Tibial nerve (tissue), 4 donors: ENCODE data around the gene PDHX. TPM values are rescaled to one million over a fixed set of nuclear protein-coding genes. Genes with fewer than 3 reads are reported as not detected.

Source experiments
- DNase-seq, 2 donors: peaks; one replicate each; pipeline ENCODE4 v3.0.0-alpha.2; 2019; ENCODE audit warnings: low spot score in 2 of 2
- H3K27ac ChIP-seq, 4 donors: fragments of 200-600 bp; sonication (generic) in 3 of 4; one replicate each; pipeline ENCODE4 v1.5.1; 2017 to 2019; ENCODE audit warnings: mild to moderate bottlenecking in 1 of 4
- H3K27me3 ChIP-seq, 2 donors: fragments of 200-600 bp; sonication (generic) in 1 of 2; one replicate each; pipeline versions ENCODE4 v1.5.1 to v1.6.0; 2017 to 2019
- H3K36me3 ChIP-seq, 3 donors: fragments of 200-600 bp; sonication (generic); one replicate each; pipeline ENCODE4 v1.5.1; 2018 to 2019
- H3K4me1 ChIP-seq, 4 donors: fragments of 200-600 bp; sonication (generic) in 3 of 4; one replicate each; pipeline ENCODE4 v1.5.1; 2017 to 2019
- H3K4me3 ChIP-seq, 4 donors: fragments of 200-600 bp; sonication (generic) in 3 of 4; one replicate each; pipeline ENCODE4 v1.5.1; 2017 to 2019; ENCODE audit warnings: mild to moderate bottlenecking in 1 of 4, moderate library complexity in 1 of 4
- H3K9me3 ChIP-seq, 4 donors: fragments of 200-600 bp; sonication (generic) in 3 of 4; one replicate each; pipeline ENCODE4 v1.5.1; 2017 to 2019
- EP300 ChIP-seq, 2 donors: sonication (generic); formaldehyde crosslinking; IDR thresholded peaks; one replicate each; pipeline ENCODE4 v1.6.1; 2017; ENCODE audit warnings: antibody characterized with exemption in 2 of 2, mild to moderate bottlenecking in 1 of 2
- POLR2A ChIP-seq, 2 donors: fragments of 450-650 bp; IDR thresholded peaks; one replicate each; pipeline ENCODE4 v1.6.1; 2017; ENCODE audit warnings: antibody characterized with exemption in 2 of 2, mild to moderate bottlenecking in 2 of 2, moderate library complexity in 2 of 2
- WGBS, 2 donors: methylation state at CpG; one replicate each; pipeline ENCODE4 v1.1.5; 2018; 5-methylcytosine and 5-hydroxymethylcytosine counted together
- total RNA-seq, 4 donors: library from RNA; depleted of rRNA; stranded (reverse); fragments of >200 nt; gene quantifications; one replicate each; pipeline ENCODE4 v1.1.0, GENCODE V29; 2016
- TF ChIP-seq, protein P1 (sequence below), 5 experiments: fragments of 200-600 bp in 3 of 5; fragments of 450-650 bp in 2 of 5; sonication (generic) in 3 of 5; IDR thresholded peaks; one replicate each; pipeline ENCODE4 v1.5.1; 2016 to 2019; ENCODE audit warnings: antibody characterized with exemption in 5 of 5, mild to moderate bottlenecking in 3 of 5, moderate library complexity in 2 of 5

PDHX gene
- total RNA-seq, 4 donors from 2014 or later: 18.8 to 30.6 (median 23.2) TPM

DNA sequence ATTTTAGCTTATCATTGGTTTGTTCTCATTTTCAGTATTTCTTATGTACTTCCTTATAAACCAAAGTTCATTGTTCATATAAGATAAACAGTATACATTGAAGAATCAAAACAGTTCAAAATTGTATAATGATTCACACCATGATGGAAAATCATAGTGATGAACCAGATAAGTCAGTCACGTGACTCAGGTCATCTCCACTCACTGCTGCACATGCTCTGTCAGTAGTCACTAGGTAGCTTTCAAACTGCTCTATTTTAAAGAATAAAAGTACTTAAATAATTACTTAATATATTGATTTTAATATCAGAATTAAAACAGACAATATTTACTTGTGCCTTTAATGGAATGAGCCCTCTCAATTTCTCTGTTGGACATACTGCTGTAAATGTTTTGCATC is 37.5 kb downstream of the PDHX start:
- TF ChIP-seq EP300 (IDR thresholded peaks at IDR 0.05) (no peak), POLR2A (IDR thresholded peaks at IDR 0.05) (no peak)
- TF ChIP-seq, protein P1, sequence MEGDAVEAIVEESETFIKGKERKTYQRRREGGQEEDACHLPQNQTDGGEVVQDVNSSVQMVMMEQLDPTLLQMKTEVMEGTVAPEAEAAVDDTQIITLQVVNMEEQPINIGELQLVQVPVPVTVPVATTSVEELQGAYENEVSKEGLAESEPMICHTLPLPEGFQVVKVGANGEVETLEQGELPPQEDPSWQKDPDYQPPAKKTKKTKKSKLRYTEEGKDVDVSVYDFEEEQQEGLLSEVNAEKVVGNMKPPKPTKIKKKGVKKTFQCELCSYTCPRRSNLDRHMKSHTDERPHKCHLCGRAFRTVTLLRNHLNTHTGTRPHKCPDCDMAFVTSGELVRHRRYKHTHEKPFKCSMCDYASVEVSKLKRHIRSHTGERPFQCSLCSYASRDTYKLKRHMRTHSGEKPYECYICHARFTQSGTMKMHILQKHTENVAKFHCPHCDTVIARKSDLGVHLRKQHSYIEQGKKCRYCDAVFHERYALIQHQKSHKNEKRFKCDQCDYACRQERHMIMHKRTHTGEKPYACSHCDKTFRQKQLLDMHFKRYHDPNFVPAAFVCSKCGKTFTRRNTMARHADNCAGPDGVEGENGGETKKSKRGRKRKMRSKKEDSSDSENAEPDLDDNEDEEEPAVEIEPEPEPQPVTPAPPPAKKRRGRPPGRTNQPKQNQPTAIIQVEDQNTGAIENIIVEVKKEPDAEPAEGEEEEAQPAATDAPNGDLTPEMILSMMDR (IDR thresholded peaks at IDR 0.05): no peak
- Histone ChIP-seq H3K4me3 (no peak overlapping the region), H3K27me3 (no peaks in the 10 kb centered on the region), H3K4me1 (peaks cover 0 to 4% (median 2%) of the 10 kb centered on the region in 4 donors), H3K9me3 (no peaks in the 10 kb centered on the region), H3K36me3 (no peaks in the 10 kb centered on the region), H3K27ac (no peak overlapping the region)
- no peak for DNase-seq
- 92 to 96% methylated on average over 1 of the region's 1 CpG for WGBS, 2 donors

DNA sequence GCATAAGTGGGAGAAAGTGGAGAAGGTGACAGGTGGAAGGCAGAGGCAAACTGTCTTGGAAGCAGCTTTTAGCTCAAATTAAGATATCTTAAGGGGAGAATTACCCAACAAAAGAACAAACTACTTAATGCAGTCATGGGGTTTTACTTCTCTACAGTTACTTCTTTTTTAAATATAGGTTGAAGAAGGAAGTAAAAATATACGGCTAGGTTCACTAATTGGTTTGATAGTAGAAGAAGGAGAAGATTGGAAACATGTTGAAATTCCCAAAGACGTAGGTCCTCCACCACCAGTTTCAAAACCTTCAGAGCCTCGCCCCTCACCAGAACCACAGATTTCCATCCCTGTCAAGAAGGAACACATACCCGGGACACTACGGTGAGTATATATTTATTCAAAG is 40.8 kb downstream of the PDHX start:
- Histone ChIP-seq H3K9me3 (no peaks in the 10 kb centered on the region), H3K4me3 (no peak overlapping the region), H3K36me3 (no peaks in the 10 kb centered on the region), H3K27ac (no peak overlapping the region), H3K4me1 (peaks cover 0 to 14% (median 0%) of the 10 kb centered on the region in 4 donors), H3K27me3 (no peaks in the 10 kb centered on the region)
- DNase-seq: no peak
- 89 to 90% methylated on average over 5 of the region's 5 CpGs for WGBS, 2 donors
- TF ChIP-seq POLR2A (IDR thresholded peaks at IDR 0.05) (no peak), EP300 (IDR thresholded peaks at IDR 0.05) (no peak)
- TF ChIP-seq, protein P1 (IDR thresholded peaks at IDR 0.05): no peak

DNA sequence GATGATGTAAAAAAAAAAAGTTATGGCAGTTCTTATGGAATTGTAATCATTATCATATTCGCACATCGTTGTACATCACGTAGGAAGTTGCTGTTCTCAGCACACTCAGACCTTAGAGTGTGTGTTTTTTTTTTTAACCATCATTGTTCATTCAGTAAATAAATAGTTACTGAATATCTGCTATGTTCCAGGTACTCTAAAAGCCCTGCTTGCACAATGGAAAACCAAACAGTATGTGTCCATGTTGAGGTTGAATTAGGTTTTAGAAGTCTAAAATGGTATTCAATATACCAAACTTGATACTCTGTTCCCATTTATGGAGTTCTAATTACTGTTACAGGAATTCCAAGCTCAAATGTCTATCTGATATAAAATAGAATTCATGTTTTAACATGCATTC is 41.2 kb downstream of the PDHX start:
- TF ChIP-seq, protein P1 (IDR thresholded peaks at IDR 0.05): no peak
- no peak for TF ChIP-seq EP300 (IDR thresholded peaks at IDR 0.05)
- no peak for TF ChIP-seq POLR2A (IDR thresholded peaks at IDR 0.05)

DNA sequence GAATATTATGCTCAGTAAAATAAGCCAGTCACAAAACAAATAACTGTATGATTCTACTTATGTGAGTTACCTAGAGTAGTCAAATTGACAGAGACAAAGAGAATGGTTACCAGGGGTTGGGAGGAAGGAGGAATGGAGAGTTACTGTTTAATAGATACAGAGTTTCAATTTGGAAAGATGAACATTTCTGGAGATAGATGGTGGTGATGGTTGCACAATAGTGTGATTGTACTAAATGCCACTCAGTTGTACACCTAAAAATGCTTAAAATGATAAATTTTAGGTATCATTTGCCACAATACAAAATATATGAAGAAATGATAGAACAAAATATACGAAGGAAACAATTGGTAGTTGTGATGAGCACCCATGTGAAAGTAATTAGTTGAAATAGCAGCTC is 43.4 kb downstream of the PDHX start:
- Histone ChIP-seq H3K9me3 (no peaks in the 10 kb centered on the region), H3K4me3 (no peak overlapping the region), H3K36me3 (no peaks in the 10 kb centered on the region), H3K27ac (no peak overlapping the region), H3K27me3 (no peaks in the 10 kb centered on the region), H3K4me1 (peaks cover 0 to 14% (median 0%) of the 10 kb centered on the region in 4 donors)
- TF ChIP-seq, protein P1 (IDR thresholded peaks at IDR 0.05): no peak
- TF ChIP-seq EP300 (IDR thresholded peaks at IDR 0.05) (no peak), POLR2A (IDR thresholded peaks at IDR 0.05) (no peak)
- no peak for DNase-seq
- 86 to 92% methylated on average over 1 of the region's 1 CpG for WGBS, 2 donors

More for the DNA sequence above, 41.2 kb downstream of the PDHX start:
- Histone ChIP-seq H3K27me3 (no peaks in the 10 kb centered on the region), H3K36me3 (no peaks in the 10 kb centered on the region), H3K27ac (no peak overlapping the region), H3K9me3 (no peaks in the 10 kb centered on the region), H3K4me3 (no peak overlapping the region), H3K4me1 (peaks cover 0 to 14% (median 0%) of the 10 kb centered on the region in 4 donors)
- 93 to 94% methylated on average over 3 of the region's 3 CpGs for WGBS, 2 donors
- no peak for DNase-seq

DNA sequence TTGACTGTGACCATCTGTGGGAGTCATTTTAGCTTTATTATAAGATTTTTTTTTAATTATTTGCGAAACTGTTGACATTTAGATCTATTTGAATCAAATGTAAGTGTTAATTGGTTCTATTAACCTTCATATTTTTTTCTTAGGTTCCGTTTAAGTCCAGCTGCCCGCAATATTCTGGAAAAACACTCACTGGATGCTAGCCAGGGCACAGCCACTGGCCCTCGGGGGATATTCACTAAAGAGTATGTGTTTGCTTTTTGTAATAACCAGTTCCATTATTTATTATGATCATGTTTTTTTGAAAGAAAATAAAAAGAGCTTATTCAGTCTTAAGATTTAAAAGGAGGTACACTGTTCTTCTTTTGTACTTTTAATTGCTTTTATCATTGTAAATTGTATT is 43.9 kb downstream of the PDHX start:
- no peak for TF ChIP-seq POLR2A (IDR thresholded peaks at IDR 0.05)
- TF ChIP-seq EP300 (IDR thresholded peaks at IDR 0.05): no peak
- TF ChIP-seq, protein P1 (IDR thresholded peaks at IDR 0.05): no peak
- Histone ChIP-seq H3K9me3 (no peaks in the 10 kb centered on the region), H3K27me3 (no peaks in the 10 kb centered on the region), H3K4me1 (peaks cover 0 to 14% (median 0%) of the 10 kb centered on the region in 4 donors), H3K4me3 (no peak overlapping the region), H3K36me3 (peaks cover 0 to 5% (median 0%) of the 10 kb centered on the region in 3 donors), H3K27ac (no peak overlapping the region)
- peak; percentile 22 to 35 for DNase-seq
- 28 to 35% methylated on average over 4 of the region's 4 CpGs for WGBS, 2 donors
